ENCODE data around the gene PDX1. TPM values are rescaled to one million over a fixed set of nuclear protein-coding genes. Genes with fewer than 3 reads are reported as not detected.

PDX1 gene
- polyA plus RNA-seq (ENCODE audit: low read depth in 6 of 6): not detected

- peak; percentile 27 for DNase-seq
- peaks cover 0 to 6% of the 10 kb centered on the region in 2 donors for H3K36me3 Mint-ChIP-seq
- H3K4me1 Mint-ChIP-seq: peaks cover 35 to 52% (median 46%) of the 10 kb centered on the region in 3 donors
- peak within 1 kb of the TSS in 5 of 6 donors; percentile 33 to 96 (median 69) for H3K27ac Mint-ChIP-seq
- peak within 1 kb of the TSS; percentile 81 to 92 (median 88) for H3K4me3 Mint-ChIP-seq
- peaks cover 0 to 46% (median 29%) of the 10 kb centered on the region in 7 donors for H3K9me3 Mint-ChIP-seq
- H3K27me3 Mint-ChIP-seq: peaks cover 65 to 92% (median 76%) of the 10 kb centered on the region in 3 donors
- ATAC-seq (ENCODE audit: low read depth in 2 of 2): peak; percentile 44 to 57
Measured at GRCh38 chr13:27919934-27920676, at the start of gene PDX1. PDX1 (plus strand) TSS chr13:27920000; CDS start chr13:27920139, 139 bp downstream.

DNA sequence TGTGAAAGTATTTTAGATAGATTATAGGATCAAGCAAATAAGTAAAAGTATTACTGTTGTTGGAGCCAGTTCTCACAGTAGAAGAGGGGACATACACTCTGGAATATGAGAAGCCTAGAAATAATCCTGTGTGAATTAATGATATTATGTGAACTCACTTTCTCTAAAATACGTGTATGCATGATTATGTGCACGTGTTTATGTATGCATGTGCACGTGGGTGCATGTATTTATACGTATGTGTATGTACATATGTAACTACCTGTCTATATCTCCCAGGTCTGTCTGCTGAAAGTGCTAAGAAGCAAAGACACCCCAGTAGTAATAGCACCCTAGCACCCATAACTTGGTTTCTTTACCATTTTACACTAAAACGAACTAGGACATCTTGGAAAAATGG is 41.5 kb upstream of the PDX1 start:
- peaks cover 57 to 88% (median 71%) of the 10 kb centered on the region in 3 donors for H3K27me3 Mint-ChIP-seq

DNA sequence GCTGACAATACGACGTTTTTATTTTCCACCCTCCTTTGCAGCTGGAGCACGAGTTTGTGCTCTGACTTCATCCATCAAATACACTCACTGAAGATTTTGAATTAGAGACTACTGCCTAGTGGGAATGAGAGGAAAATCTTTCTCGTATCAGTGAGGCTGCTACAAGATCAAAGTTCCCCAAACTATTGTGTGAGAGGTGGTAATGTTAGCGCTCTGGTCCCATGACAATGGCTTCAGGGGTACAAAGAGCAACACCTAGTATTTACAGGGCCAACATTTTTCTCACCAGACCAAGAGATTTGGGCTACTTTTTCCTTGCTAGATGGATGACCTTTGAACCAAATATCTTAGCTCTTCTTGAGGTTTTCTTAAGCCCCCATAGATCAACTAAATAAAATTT is 30.3 kb upstream of the PDX1 start:
- ATAC-seq (ENCODE audit: low read depth in 2 of 2): no peak

More for the DNA sequence above, 41.5 kb upstream of the PDX1 start:
- Mint-ChIP-seq H3K4me3 (no peak overlapping the region), H3K4me1 (peaks cover 0 to 3% (median 0%) of the 10 kb centered on the region in 3 donors), H3K27ac (no peak overlapping the region), H3K36me3 (peaks cover 0 to 13% of the 10 kb centered on the region in 2 donors), H3K9me3 (peaks cover 4 to 16% (median 8%) of the 10 kb centered on the region in 7 donors)
- no peak for ATAC-seq (ENCODE audit: low read depth in 2 of 2)
- no peak for DNase-seq

GRCh38 chr13:27896726-27897125 is 23.1 kb upstream of the PDX1 start:
- no peak overlapping the region for H3K4me3 Mint-ChIP-seq
- H3K36me3 Mint-ChIP-seq: peaks cover 0 to 15% of the 10 kb centered on the region in 2 donors
- no peaks in the 10 kb centered on the region for H3K4me1 Mint-ChIP-seq
- peaks cover 0 to 31% (median 21%) of the 10 kb centered on the region in 7 donors for H3K9me3 Mint-ChIP-seq
- no peak for DNase-seq
- no peak overlapping the region for H3K27ac Mint-ChIP-seq
- peaks cover 61 to 96% (median 93%) of the 10 kb centered on the region in 3 donors for H3K27me3 Mint-ChIP-seq
- ATAC-seq (ENCODE audit: low read depth in 2 of 2): no peak

More for the DNA sequence above, 30.3 kb upstream of the PDX1 start:
- peaks cover 0 to 25% (median 16%) of the 10 kb centered on the region in 7 donors for H3K9me3 Mint-ChIP-seq
- no peak for DNase-seq
- peaks cover 45 to 57% (median 45%) of the 10 kb centered on the region in 3 donors for H3K27me3 Mint-ChIP-seq
- H3K4me1 Mint-ChIP-seq: no peaks in the 10 kb centered on the region
- H3K36me3 Mint-ChIP-seq: peaks cover 0 to 15% of the 10 kb centered on the region in 2 donors
- H3K27ac Mint-ChIP-seq: no peak overlapping the region
- H3K4me3 Mint-ChIP-seq: no peak overlapping the region

DNA sequence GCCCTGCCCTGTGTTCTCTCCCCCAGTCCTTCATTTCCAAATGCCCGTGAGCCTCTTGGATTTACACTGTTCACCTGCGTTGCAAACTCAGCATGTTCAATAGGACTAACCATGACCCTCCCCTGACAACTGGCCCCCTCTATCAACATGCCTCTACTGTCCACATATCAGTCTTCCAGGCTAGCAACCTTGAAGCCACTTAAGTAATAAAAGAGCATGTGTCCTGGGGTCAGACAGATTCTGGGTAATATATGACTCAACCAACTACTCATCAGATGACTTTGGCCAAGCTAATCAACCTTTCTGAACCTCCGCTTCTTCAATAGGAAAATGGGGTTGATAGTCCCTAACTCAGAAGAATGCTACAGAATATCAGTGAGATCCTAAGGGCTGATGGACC is 15.1 kb upstream of the PDX1 start:
- H3K9me3 Mint-ChIP-seq: no peaks in the 10 kb centered on the region
- no peaks in the 10 kb centered on the region for H3K4me1 Mint-ChIP-seq
- H3K36me3 Mint-ChIP-seq: no peaks in the 10 kb centered on the region
- H3K4me3 Mint-ChIP-seq: no peak overlapping the region
- DNase-seq (no peak), ATAC-seq (ENCODE audit: low read depth in 2 of 2) (no peak)
- H3K27ac Mint-ChIP-seq: peak overlapping the region in 1 of 6 donors; percentile 34
- peaks cover 81 to 86% (median 84%) of the 10 kb centered on the region in 3 donors for H3K27me3 Mint-ChIP-seq

DNA sequence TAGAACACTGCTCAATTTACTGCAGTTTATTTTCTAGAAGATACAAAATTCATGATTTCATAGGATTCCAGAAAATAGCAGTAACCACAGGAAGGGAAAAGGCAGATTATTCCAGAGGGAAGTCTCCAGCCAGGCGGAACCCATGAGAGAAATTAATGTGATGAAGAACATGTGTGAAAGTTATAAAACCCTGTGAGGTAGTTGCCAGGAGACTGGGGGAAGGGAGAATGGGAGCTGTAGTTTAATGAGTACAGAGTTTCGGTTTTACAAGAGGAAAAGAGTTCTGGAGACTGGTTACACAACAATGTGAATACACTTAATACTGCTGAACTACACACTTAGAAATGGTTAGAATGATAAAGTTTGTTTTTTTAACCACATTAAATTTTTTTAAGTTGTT is 14.2 kb upstream of the PDX1 start:
- no peak for ATAC-seq (ENCODE audit: low read depth in 2 of 2)
- peaks cover 81 to 85% (median 83%) of the 10 kb centered on the region in 3 donors for H3K27me3 Mint-ChIP-seq
- no peak for DNase-seq
- H3K4me3 Mint-ChIP-seq: no peak overlapping the region
- H3K9me3 Mint-ChIP-seq: no peaks in the 10 kb centered on the region
- no peak overlapping the region for H3K27ac Mint-ChIP-seq
- H3K4me1 Mint-ChIP-seq: no peaks in the 10 kb centered on the region
- no peaks in the 10 kb centered on the region for H3K36me3 Mint-ChIP-seq

- Mint-ChIP-seq H3K36me3 (no peaks in the 10 kb centered on the region), H3K4me1 (no peaks in the 10 kb centered on the region), H3K27me3 (peaks cover 76 to 78% (median 78%) of the 10 kb centered on the region in 3 donors), H3K9me3 (no peaks in the 10 kb centered on the region), H3K4me3 (peak overlapping the region in 1 of 8 donors; percentile 11), H3K27ac (peak overlapping the region in 1 of 6 donors; percentile 30)
- DNase-seq: no peak
- no peak for ATAC-seq (ENCODE audit: low read depth in 2 of 2)
Measured at GRCh38 chr13:27907121-27907787, 12.5 kb upstream of the PDX1 start.

DNA sequence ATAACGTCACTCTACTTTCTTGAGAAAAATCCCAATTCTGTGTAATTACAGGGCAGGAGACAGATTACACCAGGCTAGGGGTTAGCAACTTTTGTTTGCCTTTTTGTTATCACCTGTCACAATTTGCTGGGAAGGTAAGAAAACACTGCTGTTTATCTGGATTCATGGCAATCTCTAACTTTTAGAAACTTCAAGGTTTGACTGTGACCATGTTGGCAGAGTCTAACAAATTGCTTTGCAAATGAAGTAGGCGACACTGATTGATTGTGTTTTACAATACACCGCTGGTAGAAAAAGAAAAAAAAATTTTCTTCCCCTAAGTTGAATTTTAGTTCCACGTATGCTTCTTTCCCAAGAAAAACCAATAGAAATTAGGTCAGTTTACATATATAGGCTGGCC is 10.4 kb upstream of the PDX1 start:
- Mint-ChIP-seq H3K27me3 (peaks cover 66 to 80% (median 69%) of the 10 kb centered on the region in 3 donors), H3K27ac (no peak overlapping the region), H3K9me3 (no peaks in the 10 kb centered on the region), H3K4me3 (no peak overlapping the region), H3K4me1 (no peaks in the 10 kb centered on the region), H3K36me3 (no peaks in the 10 kb centered on the region)
- DNase-seq (no peak), ATAC-seq (ENCODE audit: low read depth in 2 of 2) (no peak)

- H3K36me3 Mint-ChIP-seq: no peaks in the 10 kb centered on the region
- DNase-seq: no peak
Measured at GRCh38 chr13:27911521-27911920, 8.3 kb upstream of the PDX1 start.

DNA sequence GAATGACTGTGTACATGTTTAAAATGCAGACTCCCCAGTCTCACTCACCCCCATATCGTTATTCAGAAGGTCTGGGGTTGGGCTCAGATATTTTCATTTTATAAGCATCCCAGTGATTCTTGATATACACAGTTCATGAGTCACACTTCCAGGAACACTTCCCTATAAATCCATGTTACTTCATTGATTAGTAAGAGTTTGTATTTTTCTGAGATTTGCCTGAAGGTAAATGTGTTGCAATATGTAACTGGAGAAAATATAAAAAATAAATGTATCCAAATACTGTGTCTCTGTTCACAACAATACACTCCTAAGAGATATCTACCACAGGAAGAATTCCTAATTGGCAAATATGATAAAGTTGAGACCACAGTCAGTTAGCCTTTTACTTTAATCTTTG is 6.6 kb upstream of the PDX1 start:
- DNase-seq (no peak), ATAC-seq (ENCODE audit: low read depth in 2 of 2) (no peak)
- Mint-ChIP-seq H3K4me3 (no peak overlapping the region), H3K27me3 (peaks cover 61 to 89% (median 72%) of the 10 kb centered on the region in 3 donors), H3K9me3 (peaks cover 0 to 18% (median 9%) of the 10 kb centered on the region in 7 donors), H3K27ac (no peak overlapping the region), H3K36me3 (no peaks in the 10 kb centered on the region), H3K4me1 (peaks cover 7 to 13% (median 12%) of the 10 kb centered on the region in 3 donors)

More at GRCh38 chr13:27911521-27911920, 8.3 kb upstream of the PDX1 start:
- no peaks in the 10 kb centered on the region for H3K4me1 Mint-ChIP-seq
- H3K27ac Mint-ChIP-seq: no peak overlapping the region
- no peak overlapping the region for H3K4me3 Mint-ChIP-seq
- peaks cover 0 to 7% (median 0%) of the 10 kb centered on the region in 7 donors for H3K9me3 Mint-ChIP-seq
- ATAC-seq (ENCODE audit: low read depth in 2 of 2): no peak
- H3K27me3 Mint-ChIP-seq: peaks cover 64 to 86% (median 69%) of the 10 kb centered on the region in 3 donors

GRCh38 chr13:27915301-27916207 is 4.2 kb upstream of the PDX1 start:
- peak overlapping the region in 2 of 8 donors; percentile 38 to 67 for H3K4me3 Mint-ChIP-seq
- H3K27me3 Mint-ChIP-seq: peaks cover 51 to 90% (median 68%) of the 10 kb centered on the region in 3 donors
- DNase-seq (no peak), ATAC-seq (ENCODE audit: low read depth in 2 of 2) (no peak)
- peaks cover 15 to 27% (median 22%) of the 10 kb centered on the region in 3 donors for H3K4me1 Mint-ChIP-seq
- peaks cover 0 to 30% (median 15%) of the 10 kb centered on the region in 7 donors for H3K9me3 Mint-ChIP-seq
- peak overlapping the region in 3 of 6 donors; percentile 16 to 63 (median 58) for H3K27ac Mint-ChIP-seq
- H3K36me3 Mint-ChIP-seq: no peaks in the 10 kb centered on the region

DNA sequence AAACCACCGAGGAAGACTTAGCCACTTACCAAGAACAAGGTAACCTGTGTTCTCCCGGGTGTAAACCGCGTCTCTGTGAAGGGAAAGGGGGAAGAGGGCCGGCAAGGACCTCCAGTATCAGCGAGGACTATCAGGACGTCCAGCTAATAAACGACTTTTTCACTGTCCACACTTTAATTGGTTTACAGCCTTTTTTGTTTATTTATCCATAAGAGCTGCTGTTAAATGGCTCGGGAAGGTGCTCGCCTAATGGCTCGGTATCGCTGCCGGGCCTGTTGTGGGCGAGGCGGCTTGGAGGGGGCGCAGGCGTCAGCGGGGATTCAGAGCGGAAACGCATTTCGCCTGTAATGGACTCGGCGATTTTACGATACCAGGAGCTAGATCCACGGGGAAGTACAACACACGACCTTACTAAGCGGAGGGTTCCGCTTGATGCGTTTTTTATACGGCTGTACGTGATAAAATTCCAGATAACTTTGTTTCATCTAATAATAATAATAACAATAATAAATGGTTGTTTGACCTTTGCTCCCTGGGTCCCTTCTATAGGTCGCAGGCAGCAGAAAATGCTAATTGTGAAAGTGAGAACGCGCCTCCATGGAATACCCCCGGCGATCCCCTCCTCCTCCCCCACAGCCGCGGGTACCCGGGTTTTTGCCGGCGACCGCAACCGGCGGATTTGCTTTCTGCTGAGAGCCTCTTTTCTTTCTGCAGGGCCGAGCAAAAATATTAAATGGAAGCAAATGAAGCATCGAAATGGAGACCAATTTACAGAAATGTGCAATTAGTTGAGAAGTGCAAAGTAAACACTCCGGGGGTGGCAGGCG is 2.5 kb upstream of the PDX1 start:
- Mint-ChIP-seq H3K27ac (peak overlapping the region in 5 of 6 donors; percentile 33 to 97 (median 76)), H3K9me3 (peaks cover 0 to 30% (median 17%) of the 10 kb centered on the region in 7 donors), H3K36me3 (no peaks in the 10 kb centered on the region), H3K27me3 (peaks cover 51 to 94% (median 63%) of the 10 kb centered on the region in 3 donors), H3K4me1 (peaks cover 20 to 37% (median 30%) of the 10 kb centered on the region in 3 donors), H3K4me3 (peak overlapping the region in 7 of 8 donors; percentile 68 to 89 (median 79))
- ATAC-seq (ENCODE audit: low read depth in 2 of 2) (no peak), DNase-seq (no peak)
